ENCODE measurements around the gene SYT12.
A peak's percentile ranks its signal among the peaks of the same experiment; 100 is the strongest.
"Not testable (repeated sequence)": the region's sequence is repeated elsewhere in the genome, so short reads cannot be mapped to it uniquely, and the experiment has no call there.

SYT12 gene

GRCh38 chr11:66986178-66986545 lies 36.8 kb upstream of the SYT12 start:
- TF ChIP-seq EZH2 (IDR thresholded peaks at IDR 0.05; ENCODE audit: borderline replicate concordance, low read depth, low read length, severe bottlenecking) (no peak), CTCF (IDR thresholded peaks at IDR 0.05; ENCODE audit: borderline replicate concordance, extremely low read depth, low read length, poor library complexity, severe bottlenecking) (no peak)
- no peak for ATAC-seq (ENCODE audit: insufficient read depth, low read depth)
- H2AFZ ChIP-seq (ENCODE audit: low read depth, low read length) = no peak overlapping the region
- peaks cover 3% of the 10 kb centered on the region; the same call in 1 of the 2 replicates for H4K20me1 ChIP-seq (ENCODE audit: insufficient read depth, low read length)
- no peaks in the 10 kb centered on the region for H3K9me3 ChIP-seq (ENCODE audit: insufficient read depth, low read length, severe bottlenecking)
- H3K27ac ChIP-seq (ENCODE audit: low read length) = no peak overlapping the region
- no peaks in the 10 kb centered on the region for H3K79me2 ChIP-seq (ENCODE audit: insufficient read depth, low read length)
- peaks cover 16% of the 10 kb centered on the region for H3K4me1 ChIP-seq (ENCODE audit: insufficient read depth, low read length)
- no peak for DNase-seq
- H3K4me3 ChIP-seq (ENCODE audit: low read depth in 1 of 2, low read length in 2 of 2) = no peak overlapping the region
- H3K4me2 ChIP-seq (ENCODE audit: insufficient read depth, low read length) = no peak overlapping the region
- no peaks in the 10 kb centered on the region for H3K36me3 ChIP-seq (ENCODE audit: insufficient read depth, low read length)
- no peak overlapping the region for H3K9ac ChIP-seq (ENCODE audit: low read depth, low read length)
- H3K27me3 ChIP-seq (ENCODE audit: insufficient read depth, low read length, poor library complexity) = peaks cover 3% of the 10 kb centered on the region

DNA sequence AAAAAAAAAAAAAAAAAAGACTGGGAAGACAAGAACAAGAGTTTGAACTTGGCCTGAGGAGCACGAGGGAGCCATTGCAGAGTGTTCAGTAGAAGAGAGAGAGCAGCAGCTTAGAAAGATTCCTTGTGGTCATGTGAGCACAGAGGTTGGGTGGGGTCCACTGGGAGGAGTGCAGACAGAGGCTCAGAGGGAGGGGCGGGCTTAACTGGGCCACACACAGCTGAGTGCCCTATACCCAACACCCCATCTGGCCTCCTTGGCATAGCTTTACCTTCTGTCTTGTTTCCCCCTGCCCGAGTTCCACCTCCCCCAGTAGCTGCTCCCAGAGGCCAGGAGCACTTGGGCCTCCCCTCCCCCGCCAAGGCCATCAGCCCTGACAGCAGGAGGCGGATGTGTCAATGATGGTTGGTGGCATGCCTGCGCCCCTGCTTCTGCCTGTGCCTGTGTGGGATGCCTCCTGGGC lies 35.7 kb upstream of the SYT12 start:
- Histone ChIP-seq H3K27me3 (ENCODE audit: insufficient read depth, low read length, poor library complexity) (peaks cover 3% of the 10 kb centered on the region), H2AFZ (ENCODE audit: low read depth, low read length) (no peak overlapping the region), H4K20me1 (ENCODE audit: insufficient read depth, low read length) (peaks cover 3% of the 10 kb centered on the region; the same call in 1 of the 2 replicates), H3K4me2 (ENCODE audit: insufficient read depth, low read length) (no peak overlapping the region), H3K36me3 (ENCODE audit: insufficient read depth, low read length) (no peaks in the 10 kb centered on the region), H3K79me2 (ENCODE audit: insufficient read depth, low read length) (no peaks in the 10 kb centered on the region), H3K4me1 (ENCODE audit: insufficient read depth, low read length) (peaks cover 6% of the 10 kb centered on the region), H3K4me3 (ENCODE audit: low read depth in 1 of 2, low read length in 2 of 2) (no peak overlapping the region), H3K9ac (ENCODE audit: low read depth, low read length) (no peak overlapping the region), H3K27ac (ENCODE audit: low read length) (no peak overlapping the region), H3K9me3 (ENCODE audit: insufficient read depth, low read length, severe bottlenecking) (no peaks in the 10 kb centered on the region)
- TF ChIP-seq EZH2 (IDR thresholded peaks at IDR 0.05; ENCODE audit: borderline replicate concordance, low read depth, low read length, severe bottlenecking) (no peak), CTCF (IDR thresholded peaks at IDR 0.05; ENCODE audit: borderline replicate concordance, extremely low read depth, low read length, poor library complexity, severe bottlenecking) (no peak)
- DNase-seq (no peak), ATAC-seq (ENCODE audit: insufficient read depth, low read depth) (no peak)

DNA sequence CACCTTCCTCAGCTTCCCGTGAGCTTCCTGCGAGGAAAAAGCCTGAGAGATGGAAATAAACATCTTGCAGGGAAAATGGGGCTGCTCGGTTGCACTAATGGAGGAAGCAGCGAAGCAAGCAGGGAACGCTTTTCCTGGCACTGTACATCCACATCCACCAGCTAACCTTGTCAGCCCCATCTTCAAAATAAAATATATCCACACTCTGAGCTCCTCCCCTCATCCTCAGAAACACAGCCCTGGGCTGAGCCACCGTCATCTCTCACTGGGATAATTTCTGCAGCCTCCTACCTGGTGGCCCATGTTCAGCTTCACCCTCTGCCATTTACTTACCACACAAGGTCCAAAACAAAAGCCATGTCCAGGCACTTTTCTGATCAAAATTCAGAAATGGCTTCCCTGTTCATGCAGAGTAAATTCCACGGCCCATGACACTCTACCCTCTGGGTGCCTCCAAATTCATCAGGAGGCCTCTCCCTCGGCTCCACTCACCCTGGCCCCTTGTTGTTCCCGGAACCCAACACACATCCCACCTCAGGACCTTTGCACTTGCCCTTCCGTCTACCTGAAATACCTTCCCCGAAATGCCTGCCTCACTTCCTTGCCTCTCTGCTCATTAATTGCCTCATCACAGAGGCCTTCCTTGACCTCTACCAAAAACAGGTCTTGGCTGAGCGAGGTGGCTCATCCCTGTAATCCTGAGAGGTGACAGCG lies 34.9 kb upstream of the SYT12 start:
- ATAC-seq (ENCODE audit: insufficient read depth, low read depth) (no peak), DNase-seq (no peak)
- Histone ChIP-seq H3K36me3 (ENCODE audit: insufficient read depth, low read length) (no peaks in the 10 kb centered on the region), H3K4me1 (ENCODE audit: insufficient read depth, low read length) (no peaks in the 10 kb centered on the region), H3K9ac (ENCODE audit: low read depth, low read length) (no peak overlapping the region), H3K9me3 (ENCODE audit: insufficient read depth, low read length, severe bottlenecking) (no peaks in the 10 kb centered on the region), H3K27me3 (ENCODE audit: insufficient read depth, low read length, poor library complexity) (peaks cover 3% of the 10 kb centered on the region), H2AFZ (ENCODE audit: low read depth, low read length) (no peak overlapping the region), H3K4me3 (ENCODE audit: low read depth in 1 of 2, low read length in 2 of 2) (no peak overlapping the region), H3K79me2 (ENCODE audit: insufficient read depth, low read length) (no peaks in the 10 kb centered on the region), H4K20me1 (ENCODE audit: insufficient read depth, low read length) (no peaks in the 10 kb centered on the region), H3K4me2 (ENCODE audit: insufficient read depth, low read length) (no peak overlapping the region), H3K27ac (ENCODE audit: low read length) (no peak overlapping the region)
- no peak for TF ChIP-seq CTCF (IDR thresholded peaks at IDR 0.05; ENCODE audit: borderline replicate concordance, extremely low read depth, low read length, poor library complexity, severe bottlenecking)
- no peak for TF ChIP-seq EZH2 (IDR thresholded peaks at IDR 0.05; ENCODE audit: borderline replicate concordance, low read depth, low read length, severe bottlenecking)

GRCh38 chr11:66988741-66989140 lies 34.2 kb upstream of the SYT12 start:
- not testable (repeated sequence) for H3K4me1 ChIP-seq (ENCODE audit: insufficient read depth, low read length); H4K20me1 ChIP-seq (ENCODE audit: insufficient read depth, low read length); H3K4me2 ChIP-seq (ENCODE audit: insufficient read depth, low read length); H2AFZ ChIP-seq (ENCODE audit: low read depth, low read length); DNase-seq; H3K9me3 ChIP-seq (ENCODE audit: insufficient read depth, low read length, severe bottlenecking); H3K27ac ChIP-seq (ENCODE audit: low read length); H3K27me3 ChIP-seq (ENCODE audit: insufficient read depth, low read length, poor library complexity); ATAC-seq (ENCODE audit: insufficient read depth, low read depth); H3K36me3 ChIP-seq (ENCODE audit: insufficient read depth, low read length); H3K9ac ChIP-seq (ENCODE audit: low read depth, low read length); H3K4me3 ChIP-seq (ENCODE audit: low read depth in 1 of 2, low read length in 2 of 2); H3K79me2 ChIP-seq (ENCODE audit: insufficient read depth, low read length)

- not testable (repeated sequence) for H4K20me1 ChIP-seq (ENCODE audit: insufficient read depth, low read length); H3K4me2 ChIP-seq (ENCODE audit: insufficient read depth, low read length); H3K27ac ChIP-seq (ENCODE audit: low read length); H3K9ac ChIP-seq (ENCODE audit: low read depth, low read length); H3K36me3 ChIP-seq (ENCODE audit: insufficient read depth, low read length); ATAC-seq (ENCODE audit: insufficient read depth, low read depth); H3K4me1 ChIP-seq (ENCODE audit: insufficient read depth, low read length); H2AFZ ChIP-seq (ENCODE audit: low read depth, low read length); H3K9me3 ChIP-seq (ENCODE audit: insufficient read depth, low read length, severe bottlenecking); H3K79me2 ChIP-seq (ENCODE audit: insufficient read depth, low read length); H3K27me3 ChIP-seq (ENCODE audit: insufficient read depth, low read length, poor library complexity); H3K4me3 ChIP-seq (ENCODE audit: low read depth in 1 of 2, low read length in 2 of 2)
- DNase-seq = peak; percentile 28
These were observed 33.6 kb upstream of the SYT12 start for GRCh38 chr11:66989360-66989759.
